NCI-H2107 treated with DMSO at 0.1 percent for 48 hours (cell line): ENCODE data around the gene CCNQ.

Source experiments
- DNase-seq: peaks from one replicate; lab custom pipeline; 2025; ENCODE audit not compliant: unreplicated experiment; lab: John Stamatoyannopoulos, UW

Gene CCNQ

DNA sequence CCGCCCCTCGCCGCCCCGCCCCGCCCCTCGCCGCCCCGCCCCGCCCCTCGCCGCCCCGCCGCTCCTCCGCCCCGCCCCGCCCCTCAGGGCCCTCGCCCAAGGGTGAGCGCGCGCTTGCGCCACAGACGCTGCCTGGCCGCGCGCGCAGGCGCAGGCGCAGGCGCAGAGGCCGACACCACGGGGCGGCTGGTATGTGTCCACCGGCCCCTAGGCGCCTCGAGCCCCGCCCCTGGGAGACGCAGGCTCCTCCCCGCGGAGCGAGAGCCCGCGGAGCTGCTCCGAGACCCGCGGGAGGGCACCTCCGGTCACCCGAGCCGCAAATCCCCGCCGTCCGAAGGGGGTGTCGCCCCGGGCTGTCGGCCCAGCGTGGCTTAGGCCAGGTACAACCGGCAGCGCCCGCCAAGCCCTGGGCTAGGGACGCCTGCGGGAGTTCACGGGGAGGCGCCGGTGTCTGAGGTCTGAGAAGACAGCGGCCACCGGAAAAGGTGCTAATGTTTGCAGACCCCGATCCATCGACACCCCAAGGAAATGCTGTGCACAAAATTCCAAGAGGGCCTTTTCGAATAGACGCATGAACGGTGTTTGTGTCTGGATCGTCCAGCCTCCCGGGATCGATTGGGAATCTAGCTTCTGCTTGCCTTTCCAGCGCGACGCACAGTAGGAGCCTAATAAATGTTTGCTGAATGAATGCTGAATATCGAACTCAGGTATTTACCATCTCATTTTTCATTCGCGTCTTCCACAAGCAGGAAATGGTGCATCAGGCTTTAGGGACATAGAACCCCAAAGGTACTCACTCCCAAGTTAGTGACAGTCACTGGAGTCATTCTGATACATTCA lies 473 bp upstream of the CCNQ start:
- peak; percentile 55 for DNase-seq

DNA sequence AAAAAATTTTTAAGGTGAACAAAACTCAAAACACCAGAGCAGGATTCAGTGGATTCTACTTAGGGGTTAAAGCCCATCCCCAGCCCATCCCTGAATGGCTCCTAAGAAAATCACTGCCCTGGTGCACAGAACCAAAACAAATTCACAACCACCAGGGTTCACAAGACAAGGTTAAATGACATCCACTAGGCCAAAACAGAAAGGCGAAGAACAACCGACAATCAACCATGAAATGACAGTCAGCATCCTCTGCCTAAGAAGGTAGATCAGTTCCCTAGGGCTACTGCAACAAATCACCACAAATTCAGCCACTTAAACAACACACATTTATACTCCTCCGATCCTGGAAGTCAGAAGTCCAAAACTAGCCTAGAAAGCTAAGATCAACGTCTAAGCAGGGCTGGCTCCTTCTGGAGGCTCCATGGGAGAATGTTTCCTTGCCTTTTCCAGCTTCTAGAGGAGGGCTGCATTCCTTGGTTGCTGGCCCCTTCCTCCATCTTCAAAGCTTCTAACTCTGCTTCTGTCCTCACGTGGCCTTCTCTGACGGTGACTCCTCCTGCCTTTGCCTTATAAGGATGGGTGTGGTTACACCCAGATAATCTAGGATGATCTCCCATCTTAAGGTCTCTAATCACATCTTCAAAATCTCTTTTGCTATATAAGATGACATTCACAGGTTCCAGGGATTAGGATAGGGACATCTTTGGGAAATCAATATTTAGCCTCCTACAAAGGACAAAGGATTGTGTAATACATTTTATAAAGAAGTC lies 1.8 kb downstream of the CCNQ start:
- DNase-seq: no peak

DNA sequence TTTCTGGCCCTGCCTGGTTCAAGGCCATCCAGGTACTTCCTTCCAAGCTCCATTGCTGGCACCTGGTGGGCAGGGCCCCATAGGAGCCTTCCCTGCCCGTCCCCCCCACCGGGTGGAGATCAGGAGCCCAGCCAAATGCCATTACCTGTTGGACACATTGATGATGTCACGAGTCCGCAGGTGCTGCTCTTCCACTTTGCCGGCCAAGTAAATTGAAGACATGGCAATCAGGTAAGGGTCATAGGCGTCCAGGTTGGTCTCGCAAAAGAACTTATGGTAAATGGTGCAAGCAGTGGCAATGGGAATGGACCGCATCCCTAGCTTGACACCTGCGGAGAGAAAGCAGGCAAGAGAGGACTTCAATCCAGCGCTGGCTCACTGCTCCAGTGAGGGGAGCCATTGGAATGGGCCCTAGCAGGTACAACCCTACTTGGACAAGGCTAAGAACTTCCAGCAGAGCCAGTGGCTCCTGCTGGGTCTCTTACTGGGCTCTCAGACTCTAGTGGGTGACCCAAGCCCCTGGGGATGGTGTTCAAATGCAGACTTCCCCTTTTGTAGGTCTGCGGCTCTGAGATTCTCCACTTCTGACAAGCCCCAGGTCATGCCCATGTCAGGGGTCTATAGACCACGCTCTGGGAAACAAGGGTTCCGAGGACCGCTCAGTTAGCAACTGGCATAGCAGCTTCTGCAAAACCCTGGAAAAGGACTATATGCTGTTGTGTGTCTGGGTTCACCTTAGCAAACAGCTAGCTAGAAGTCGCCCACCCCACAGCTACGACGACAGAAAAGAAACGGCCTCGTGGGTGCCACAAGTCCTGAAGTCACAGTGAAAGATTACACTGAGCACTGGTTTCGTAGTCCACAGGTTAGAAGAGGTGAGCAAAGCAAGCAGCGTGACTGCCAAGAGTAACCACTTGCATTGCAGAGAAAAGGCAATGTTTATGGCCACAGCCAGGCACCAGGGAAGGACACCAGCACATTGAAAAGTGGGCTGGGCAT lies 2.8 kb downstream of the CCNQ start:
- DNase-seq: no peak

DNA sequence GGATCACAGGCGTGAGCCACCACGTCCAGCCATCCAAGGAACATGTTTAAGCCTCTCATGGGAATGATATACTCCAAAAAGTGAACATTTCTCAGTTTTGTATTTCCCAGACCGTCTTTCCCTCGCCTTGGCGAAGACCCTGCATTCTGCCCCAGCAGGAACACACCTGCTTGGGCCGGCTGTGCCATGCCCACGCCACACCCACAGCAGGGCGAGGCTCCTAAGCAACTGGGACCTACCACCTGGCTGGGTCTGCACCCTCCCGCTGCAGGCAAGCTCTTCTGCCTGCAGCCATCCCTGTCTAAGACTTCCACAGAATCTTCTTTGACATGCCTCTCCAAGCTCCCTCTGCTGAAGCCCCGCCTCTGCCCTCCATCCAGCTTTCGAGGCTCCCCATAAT lies 3.6 kb downstream of the CCNQ start:
- DNase-seq: no peak

DNA sequence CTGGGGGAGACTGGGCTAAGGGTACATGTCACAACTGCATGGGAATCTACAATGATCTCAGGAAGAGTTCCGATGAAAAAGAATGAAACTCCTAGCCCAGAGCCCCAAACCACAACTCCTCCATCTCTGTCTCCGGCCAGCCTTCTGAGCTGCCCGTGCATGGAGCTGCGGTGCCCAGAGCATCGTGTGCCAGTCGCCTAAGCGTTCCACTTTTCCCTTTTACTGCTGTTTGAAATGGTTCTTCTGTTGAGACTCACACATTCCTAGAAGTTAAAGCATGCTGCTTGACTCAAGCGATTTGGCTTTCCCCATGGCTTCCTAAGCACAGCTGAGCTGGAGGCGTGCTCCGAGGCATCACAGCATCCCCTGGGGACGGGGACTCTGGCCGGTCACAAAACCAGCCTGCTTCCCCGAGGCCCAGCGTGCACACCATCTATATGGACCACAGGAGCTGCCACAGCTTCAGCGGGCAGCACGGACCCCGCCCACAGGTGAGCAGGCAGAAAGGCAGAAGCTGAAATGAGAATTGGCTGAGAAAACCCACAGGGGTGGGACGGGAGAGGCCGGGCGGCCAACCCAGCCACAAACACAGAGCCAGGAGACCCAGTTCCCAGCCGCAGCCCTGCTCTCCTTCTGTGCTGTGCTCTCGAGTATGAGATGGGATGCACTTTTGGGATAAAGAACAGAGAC lies 5.0 kb downstream of the CCNQ start:
- no peak for DNase-seq

DNA sequence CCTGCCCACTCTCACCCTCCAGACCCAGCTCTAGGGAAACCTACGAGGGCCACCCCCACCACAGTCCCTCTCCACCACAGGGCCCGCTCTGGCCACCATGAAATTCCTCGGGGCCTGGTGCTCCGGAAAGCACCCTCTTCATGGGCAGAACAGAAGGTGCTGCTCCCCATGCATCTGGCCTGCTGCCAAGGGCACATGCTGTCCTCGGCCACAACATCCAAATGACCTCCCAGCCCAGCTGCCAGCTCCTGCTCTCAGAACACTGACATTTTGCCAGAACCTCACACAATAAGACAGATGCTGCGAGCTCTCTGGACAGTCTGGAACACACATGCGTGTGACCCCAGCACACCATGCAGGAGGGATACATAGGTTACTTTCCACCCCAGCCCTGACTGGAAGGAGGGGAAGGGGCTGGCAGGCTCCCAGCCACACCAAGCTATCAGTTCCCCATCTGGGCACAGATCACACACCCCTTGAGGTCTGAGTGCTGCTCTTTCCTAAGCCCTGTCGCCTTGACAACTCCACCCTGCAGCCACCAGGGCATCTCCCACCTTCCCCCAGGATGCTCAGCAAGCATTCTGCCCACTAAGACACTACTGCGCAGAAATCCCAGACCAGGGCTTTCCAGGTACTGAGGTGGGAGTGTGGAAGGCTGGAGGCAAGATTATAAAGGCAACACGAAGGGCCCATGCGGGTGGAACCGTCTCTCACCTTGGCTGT lies 5.8 kb downstream of the CCNQ start:
- DNase-seq: no peak

DNA sequence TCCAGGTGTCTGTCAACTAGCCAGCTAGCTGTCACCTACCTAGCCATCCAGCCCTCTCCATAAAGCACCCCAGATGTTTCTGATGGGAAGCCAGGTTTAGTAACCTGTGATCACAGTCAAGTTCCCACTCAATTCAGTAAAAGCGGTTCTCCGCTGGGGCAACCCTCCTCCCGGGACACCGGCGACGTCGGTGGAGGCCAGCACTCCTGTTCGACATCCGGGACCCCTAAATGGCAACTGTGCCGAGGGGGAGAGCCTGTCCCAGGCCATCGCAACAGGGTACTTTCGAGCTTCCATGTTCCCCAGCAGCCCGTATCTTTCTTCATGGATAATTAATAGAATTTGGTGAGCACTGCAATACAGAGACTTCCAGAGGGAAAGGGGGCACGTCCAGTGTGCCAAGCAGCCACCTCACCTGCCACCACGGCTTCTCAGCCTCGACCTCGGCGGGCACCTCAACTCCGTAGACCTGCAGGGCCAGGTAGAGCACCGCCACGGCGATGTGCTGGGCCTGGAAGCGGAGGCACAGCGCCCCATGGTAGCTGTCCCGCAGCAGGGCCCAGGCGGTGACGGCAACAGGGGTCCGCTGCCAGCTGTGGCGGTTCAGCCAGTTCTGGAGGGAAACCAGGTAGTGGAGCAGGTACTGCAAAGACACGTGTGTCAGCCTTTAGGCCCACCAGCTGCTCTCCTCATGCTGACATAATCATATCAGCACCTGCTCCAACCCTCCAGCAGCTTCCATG lies 6.7 kb downstream of the CCNQ start:
- DNase-seq: no peak

DNA sequence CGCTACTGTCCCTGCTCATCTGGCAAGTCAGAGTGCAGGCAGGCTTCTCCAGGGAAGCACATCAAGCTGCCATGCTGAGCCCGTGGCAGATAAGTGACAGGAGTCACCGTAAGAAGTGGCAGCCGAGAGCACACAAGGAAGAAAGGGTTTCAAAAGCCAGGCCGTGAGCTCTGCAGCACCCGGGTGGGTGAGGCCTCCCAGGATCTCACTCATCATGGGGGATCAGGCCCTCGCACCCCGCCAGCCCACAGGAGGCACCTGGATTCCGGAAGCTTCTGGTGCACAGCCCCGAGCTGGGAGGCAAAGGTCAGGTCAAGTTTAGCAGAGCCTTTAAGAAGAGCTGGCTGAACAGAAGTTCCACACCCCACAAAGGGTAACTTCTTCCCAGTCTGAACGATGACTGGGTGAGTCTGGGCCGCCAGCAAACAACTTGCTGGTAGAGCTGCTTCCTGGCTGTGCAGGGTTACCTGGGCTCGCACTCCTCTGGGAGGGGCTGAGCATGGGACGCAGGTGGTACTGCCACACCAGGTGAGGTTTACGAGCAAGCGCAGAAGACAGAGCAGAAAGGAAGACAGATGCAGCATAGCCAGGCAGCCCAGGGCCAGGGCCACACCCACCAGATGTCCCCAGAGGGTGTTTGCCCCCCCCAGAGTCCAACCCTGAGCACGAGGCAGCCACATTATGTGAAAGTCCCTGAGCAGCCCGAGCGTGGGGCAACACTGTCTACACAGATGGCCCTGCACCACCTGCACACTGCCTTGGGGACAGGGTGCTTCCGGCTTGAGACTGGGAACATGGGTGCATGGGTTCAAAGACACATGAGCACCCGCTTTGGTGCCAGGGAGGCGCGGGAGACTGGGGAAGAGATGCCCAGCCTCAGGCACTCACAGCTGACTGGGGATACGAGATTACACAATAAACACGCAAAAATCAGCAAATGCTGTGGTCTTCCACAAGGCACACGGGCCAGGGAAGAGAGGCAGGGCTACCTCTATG lies 7.7 kb downstream of the CCNQ start:
- DNase-seq: no peak

DNA sequence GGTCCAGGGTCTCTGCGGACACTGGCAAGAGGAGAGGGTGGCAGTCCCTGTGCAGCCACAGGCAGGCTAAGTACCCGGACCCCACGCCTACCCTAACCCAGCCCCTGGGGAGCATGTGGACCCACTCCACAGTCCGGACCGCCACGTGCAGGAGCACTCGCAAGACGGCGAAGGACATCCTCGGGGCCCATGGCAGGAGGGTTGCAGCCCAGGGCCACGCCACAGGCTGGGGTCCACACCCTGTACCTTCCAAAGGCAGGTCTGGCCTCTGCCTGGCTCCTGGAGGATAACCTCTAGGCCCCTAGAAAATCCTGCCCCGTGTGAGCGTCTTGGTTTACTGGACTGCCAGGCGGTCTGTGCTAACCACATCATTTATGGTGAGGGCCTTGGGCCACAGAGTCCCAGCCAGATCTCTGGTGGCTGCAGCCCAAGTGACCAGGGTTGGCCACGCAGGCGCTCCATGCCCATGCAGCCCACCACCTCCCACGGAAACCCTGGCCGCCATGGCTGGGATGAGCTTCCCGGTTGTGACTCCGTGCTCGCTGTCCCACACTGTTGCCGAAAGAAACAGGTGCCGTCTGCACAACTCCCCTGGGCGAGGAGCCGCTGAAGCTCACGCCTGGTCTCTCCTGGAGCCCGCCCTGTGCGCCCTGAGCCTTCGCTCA lies 10.0 kb downstream of the CCNQ start:
- no peak for DNase-seq

DNA sequence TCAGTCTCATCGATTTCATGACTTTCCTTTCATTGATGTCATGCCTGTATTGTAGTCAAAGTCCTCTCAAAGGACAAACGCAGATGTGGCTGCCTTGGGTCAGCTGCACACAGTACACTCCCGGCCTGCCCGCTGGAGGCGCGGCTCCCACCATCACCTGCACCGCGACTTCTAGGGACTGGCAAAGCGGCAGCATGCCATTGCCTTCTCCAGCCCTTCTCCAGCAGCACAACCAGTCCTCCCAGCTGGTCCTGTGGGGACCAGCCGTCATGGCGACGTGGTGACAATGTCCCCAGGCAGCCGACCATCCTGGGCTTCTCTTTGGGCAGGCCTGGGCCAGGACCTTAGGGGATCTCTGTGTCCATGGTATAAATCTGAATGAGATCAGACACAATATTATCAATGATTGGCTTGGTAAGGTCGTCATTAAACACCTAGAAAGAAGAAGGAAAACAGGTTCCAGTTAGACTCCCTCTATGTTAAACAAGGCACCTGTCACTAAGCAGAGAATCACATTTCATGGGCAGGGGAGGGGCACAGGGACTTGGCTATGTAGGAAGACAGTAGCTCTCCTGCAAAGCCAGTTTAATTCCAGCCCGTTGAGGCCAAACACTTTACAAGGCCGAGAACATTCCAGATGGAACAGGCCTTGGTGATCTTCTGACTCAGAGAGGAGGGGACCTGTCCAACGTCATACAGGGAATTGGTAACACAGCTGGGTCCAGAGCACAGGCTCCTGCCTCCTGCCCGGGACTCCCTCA lies 10.7 kb downstream of the CCNQ start:
- DNase-seq: peak; percentile 57

DNA sequence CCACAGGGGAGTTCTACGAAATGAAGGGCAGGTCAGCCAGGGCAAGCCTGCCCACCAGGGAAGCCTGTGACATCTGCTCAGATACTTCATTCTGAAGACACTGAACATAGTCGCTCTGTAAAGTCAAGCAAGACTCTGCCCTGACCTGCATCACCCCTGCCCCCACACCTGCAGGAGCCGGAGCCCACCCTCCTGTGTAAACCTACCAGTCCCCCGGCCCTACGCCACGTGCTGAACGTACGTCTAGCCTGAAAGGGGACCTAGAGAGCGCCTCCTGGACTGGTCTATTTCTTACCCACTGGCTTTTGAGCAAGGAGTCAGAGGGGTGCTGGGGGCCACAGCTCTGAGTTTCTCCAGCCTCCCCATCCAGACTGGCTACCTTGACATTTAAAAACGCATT lies 11.6 kb downstream of the CCNQ start:
- no peak for DNase-seq

DNA sequence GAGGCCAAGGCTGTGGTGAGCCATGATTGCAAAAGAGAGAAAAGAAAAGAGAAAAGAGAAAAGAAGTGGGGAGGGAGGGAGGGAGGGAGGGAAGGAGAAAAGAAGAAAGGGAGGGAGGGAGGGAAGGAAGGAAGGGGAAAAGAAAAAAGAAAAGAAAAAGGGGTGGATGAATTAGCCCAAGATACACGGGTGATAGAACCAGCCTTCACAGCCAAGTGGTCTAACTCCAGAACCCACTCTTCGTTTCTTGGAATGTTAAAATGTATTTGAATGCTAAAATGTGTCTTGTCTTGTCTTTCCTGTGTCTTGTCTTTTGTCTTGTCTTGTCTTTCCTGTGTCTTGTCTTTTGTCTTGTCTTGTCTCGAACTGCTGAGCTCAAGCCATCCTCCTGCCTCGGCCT lies 13.1 kb downstream of the CCNQ start:
- no peak for DNase-seq

DNA sequence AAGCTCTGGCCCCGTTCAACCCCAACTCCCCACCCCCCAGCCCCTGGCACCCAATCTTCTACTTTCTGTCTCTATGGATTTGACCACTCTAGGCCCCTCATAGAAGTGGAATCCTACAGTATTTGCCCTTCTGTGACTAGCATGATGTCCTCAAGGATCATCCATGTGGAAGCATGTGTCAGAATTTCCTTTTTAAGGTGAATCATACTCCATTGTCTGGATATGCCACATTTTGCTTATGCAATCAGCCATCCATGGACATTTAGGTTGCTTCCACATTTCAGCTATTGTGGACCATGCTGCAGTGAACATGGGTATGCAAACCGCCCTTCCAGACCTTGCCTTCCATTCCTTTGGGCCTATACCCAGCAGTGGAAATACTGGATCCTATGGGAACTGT lies 15.5 kb downstream of the CCNQ start:
- no peak for DNase-seq

DNA sequence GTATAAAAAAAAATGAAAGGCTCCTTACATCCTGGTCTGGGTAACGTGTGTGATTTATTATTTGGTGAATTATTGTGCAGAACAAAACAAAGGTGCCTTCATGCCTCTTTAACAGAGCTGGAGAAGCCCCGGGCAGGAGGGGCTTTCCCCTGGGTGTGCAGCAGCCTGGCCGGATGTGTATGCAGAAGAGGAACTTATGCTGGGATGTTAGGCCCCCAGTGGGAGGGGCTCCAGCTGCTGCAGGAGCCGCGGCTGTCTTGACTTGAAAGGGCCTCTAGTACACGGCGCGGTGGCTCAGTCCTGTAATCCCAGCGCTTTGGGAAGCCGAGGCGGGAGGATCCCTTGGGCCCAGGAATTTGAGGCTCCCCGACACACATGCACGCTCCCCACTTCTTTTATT lies 16.0 kb downstream of the CCNQ start:
- DNase-seq: no peak

DNA sequence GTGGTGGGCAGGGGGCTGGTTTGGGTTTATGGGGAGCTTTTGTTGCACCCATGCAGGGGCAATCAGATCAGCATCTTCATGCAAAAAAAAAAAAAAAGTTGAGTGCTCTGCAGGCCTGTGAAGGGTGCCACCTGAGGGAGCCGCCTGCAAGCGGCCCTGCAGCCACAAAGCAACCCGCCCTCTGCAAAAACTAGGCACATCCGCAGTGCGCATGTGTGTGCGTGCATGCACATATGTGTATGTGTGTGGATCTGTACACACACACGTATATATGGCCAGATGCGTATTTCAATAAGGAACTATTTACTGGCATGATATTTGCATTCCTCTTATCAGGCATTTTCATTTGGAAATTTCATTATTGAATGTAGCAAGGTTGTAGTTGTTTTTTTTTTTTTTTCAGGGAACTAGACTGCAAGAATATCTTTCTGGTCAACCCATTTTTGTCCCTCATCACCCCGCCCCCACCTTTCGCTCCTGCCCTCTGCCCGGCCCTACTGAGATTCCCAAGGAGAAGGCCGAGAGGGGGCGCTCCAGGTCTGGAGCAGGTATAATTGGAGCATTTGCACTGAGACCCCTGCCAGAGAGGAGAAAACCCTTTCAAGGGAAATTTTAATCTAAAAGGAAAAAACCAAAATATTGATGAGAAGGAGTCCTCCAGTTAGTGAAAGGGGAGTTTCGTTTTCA lies 18.1 kb downstream of the CCNQ start:
- DNase-seq: no peak

DNA sequence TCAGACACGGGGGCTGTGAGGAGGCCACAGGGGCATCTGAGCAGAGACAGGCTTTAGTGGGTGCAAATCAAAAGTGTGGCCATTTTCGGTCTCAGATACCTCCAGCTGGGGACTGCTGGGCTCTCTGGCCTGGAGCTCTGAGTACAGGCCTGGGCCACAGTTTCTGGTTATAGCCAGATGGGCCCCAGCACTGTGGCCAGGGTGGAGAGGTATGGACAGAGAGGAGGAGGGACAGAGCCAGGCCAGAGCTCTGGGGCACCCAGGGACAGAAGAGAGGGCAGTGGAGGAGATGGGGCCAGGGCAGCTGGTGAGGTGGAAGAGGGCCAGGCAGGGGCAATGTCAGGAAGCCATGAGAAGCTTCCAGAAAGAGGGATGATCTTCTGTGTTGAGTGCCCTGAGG lies 20.1 kb downstream of the CCNQ start:
- no peak for DNase-seq
